ENCODE measurements around the gene DOCK4.

The DOCK4 gene

GRCh38 chr7:111749625-111750024, 456.6 kb downstream of the DOCK4 start:
- TF ChIP-seq, protein P1, sequence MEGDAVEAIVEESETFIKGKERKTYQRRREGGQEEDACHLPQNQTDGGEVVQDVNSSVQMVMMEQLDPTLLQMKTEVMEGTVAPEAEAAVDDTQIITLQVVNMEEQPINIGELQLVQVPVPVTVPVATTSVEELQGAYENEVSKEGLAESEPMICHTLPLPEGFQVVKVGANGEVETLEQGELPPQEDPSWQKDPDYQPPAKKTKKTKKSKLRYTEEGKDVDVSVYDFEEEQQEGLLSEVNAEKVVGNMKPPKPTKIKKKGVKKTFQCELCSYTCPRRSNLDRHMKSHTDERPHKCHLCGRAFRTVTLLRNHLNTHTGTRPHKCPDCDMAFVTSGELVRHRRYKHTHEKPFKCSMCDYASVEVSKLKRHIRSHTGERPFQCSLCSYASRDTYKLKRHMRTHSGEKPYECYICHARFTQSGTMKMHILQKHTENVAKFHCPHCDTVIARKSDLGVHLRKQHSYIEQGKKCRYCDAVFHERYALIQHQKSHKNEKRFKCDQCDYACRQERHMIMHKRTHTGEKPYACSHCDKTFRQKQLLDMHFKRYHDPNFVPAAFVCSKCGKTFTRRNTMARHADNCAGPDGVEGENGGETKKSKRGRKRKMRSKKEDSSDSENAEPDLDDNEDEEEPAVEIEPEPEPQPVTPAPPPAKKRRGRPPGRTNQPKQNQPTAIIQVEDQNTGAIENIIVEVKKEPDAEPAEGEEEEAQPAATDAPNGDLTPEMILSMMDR (IDR thresholded peaks at IDR 0.05; ENCODE audit: insufficient read depth, low read depth, low read length, missing control alignments): no peak
- no peak overlapping the region for H3K4me3 ChIP-seq (ENCODE audit: low read depth, low read length)
- no peak for DNase-seq (ENCODE audit: low read depth)

GRCh38 chr7:111747718-111748117, 458.5 kb downstream of the DOCK4 start:
- TF ChIP-seq, protein P1 (IDR thresholded peaks at IDR 0.05; ENCODE audit: insufficient read depth, low read depth, low read length, missing control alignments): no peak
- DNase-seq (ENCODE audit: low read depth): no peak
- no peak overlapping the region for H3K4me3 ChIP-seq (ENCODE audit: low read depth, low read length)

DNA sequence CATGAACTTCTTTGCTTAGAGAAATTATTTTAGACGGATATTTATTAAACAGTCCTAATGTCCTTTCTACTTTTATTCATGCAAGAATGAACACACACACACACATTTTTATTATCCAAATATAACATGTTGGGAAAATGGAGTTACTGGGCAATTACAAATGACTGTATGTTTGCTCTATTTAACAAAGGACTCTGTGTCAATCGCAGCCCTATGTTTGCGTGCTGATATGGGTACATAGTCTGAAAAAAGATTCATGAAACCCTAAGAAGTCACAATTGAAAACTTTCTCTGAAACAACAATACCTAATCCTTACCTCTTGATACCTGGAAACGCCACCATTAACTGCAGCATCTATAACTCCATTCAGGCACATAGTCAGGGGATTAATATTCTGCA, 459.2 kb downstream of the DOCK4 start:
- H3K4me3 ChIP-seq (ENCODE audit: low read depth, low read length): no peak overlapping the region
- DNase-seq (ENCODE audit: low read depth): no peak
- TF ChIP-seq, protein P1 (IDR thresholded peaks at IDR 0.05; ENCODE audit: insufficient read depth, low read depth, low read length, missing control alignments): no peak

GRCh38 chr7:111744501-111745155, 461.6 kb downstream of the DOCK4 start:
- DNase-seq (ENCODE audit: low read depth): no peak
- TF ChIP-seq, protein P1 (IDR thresholded peaks at IDR 0.05; ENCODE audit: insufficient read depth, low read depth, low read length, missing control alignments): no peak
- H3K4me3 ChIP-seq (ENCODE audit: low read depth, low read length): no peak overlapping the region

DNA sequence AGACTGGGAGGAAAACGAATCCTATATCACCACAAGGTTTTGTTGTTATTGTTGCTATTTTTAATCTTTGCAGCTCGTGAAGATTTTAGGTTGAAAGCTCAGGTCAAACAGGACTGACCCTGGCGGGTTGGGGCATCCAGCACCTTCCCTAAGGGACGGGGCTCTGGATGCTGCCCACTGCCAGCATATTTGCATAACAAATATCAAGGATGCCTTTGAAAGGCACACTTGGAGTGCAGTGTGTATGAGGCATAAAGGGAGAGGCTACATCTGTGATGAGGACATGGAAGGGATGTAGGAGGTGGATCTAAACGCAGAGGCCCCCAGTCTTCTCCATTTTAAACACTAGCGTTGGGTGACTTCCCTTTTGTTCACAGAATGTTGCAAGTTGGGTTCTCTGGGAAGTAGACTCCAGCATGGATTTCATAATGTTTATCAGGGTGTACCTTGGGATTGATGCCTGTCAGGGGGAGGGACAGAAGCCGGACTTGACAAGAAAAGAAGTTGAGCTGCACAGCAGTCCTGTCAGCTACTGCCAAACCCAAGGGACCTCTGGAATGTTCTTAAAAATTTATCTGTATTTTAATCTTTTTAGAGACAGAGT, 462.9 kb downstream of the DOCK4 start:
- no peak overlapping the region for H3K4me3 ChIP-seq (ENCODE audit: low read depth, low read length)
- DNase-seq (ENCODE audit: low read depth): no peak
- TF ChIP-seq, protein P1 (IDR thresholded peaks at IDR 0.05; ENCODE audit: insufficient read depth, low read depth, low read length, missing control alignments): no peak

GRCh38 chr7:111741811-111742240, 464.4 kb downstream of the DOCK4 start:
- peak; percentile 83 for DNase-seq (ENCODE audit: low read depth)
- TF ChIP-seq, protein P1 (IDR thresholded peaks at IDR 0.05; ENCODE audit: insufficient read depth, low read depth, low read length, missing control alignments): peak; percentile 61
- no peak overlapping the region for H3K4me3 ChIP-seq (ENCODE audit: low read depth, low read length)
